Measurements from ENCODE around the gene TXK.

Gene TXK

GRCh38 chr4:48033412-48033811 is 100.6 kb downstream of the TXK start:
- in situ Hi-C loops (cut with HindIII; ENCODE audit: low pct_unique_long_range_greater_than_20kb, low sequenced_read_pairs), result no loop called here
- TF ChIP-seq JUND (IDR thresholded peaks at IDR 0.05; ENCODE audit: low read depth), result no peak
- DNase-seq (ENCODE audit: low read depth in 1 of 2, low spot score in 1 of 2), result no peak

GRCh38 chr4:48032721-48033120 is 101.3 kb downstream of the TXK start:
- TF ChIP-seq JUND (IDR thresholded peaks at IDR 0.05; ENCODE audit: low read depth), result no peak
- in situ Hi-C loops (cut with HindIII; ENCODE audit: low pct_unique_long_range_greater_than_20kb, low sequenced_read_pairs), result no loop called here
- DNase-seq (ENCODE audit: low read depth in 1 of 2, low spot score in 1 of 2), result no peak

DNA sequence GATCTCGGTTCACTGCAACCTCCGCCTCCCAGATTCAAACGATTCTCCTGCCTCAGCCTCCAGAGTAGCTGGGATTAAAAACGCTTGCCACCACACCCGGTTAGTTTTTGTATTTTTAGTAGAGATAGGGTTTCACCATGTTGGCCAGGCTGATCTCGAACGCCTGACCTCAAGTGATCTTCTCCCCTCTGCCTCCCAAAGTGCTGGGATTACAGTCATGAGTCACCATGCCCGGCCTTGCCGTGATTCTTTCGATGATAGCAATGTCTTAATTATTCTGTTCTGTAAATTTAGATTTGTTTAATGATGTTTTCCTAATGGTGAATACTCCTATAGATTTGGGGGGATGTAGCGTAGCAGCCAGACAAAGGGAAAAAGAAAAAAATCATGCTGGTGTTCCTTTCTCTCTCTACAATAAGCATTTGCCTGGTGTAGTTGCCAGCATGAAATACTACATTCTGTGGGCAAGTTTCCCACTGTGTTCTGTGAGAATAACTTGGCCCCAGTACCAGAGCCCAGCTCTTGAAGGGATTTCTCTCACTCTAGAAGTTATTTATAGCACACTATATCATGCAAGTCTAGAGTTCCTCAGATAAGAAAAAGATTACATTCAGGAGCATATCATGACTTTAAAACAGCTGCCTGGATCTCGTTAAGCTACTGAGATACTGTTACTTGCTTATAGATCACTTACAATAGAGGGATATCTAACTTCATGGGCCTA is 102.1 kb downstream of the TXK start:
- in situ Hi-C loops (cut with HindIII; ENCODE audit: low pct_unique_long_range_greater_than_20kb, low sequenced_read_pairs), result no loop called here
- no peak for TF ChIP-seq JUND (IDR thresholded peaks at IDR 0.05; ENCODE audit: low read depth)
- no peak for DNase-seq (ENCODE audit: low read depth in 1 of 2, low spot score in 1 of 2)

DNA sequence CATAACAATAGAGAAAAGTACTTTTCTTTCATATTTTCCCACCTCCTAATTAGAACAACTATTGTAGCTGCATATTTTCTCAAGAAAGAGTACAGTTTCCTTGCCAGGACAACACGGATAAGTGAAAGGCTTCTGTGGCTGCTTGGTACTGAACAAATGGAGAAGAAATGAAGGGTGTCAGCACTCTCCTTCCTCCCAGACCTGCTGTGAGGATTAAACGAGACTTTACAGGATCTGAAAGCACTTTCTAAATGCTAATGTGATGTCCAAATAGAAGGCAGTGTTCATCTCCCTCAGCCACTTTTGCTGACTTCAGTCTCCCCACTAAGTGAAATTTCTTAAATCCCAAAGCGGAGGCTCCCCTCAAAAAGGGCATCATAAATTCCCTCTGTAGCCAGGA is 103.6 kb downstream of the TXK start:
- no peak for DNase-seq (ENCODE audit: low read depth in 1 of 2, low spot score in 1 of 2)
- in situ Hi-C loops (cut with HindIII; ENCODE audit: low pct_unique_long_range_greater_than_20kb, low sequenced_read_pairs), result no loop called here
- no peak for TF ChIP-seq JUND (IDR thresholded peaks at IDR 0.05; ENCODE audit: low read depth)

DNA sequence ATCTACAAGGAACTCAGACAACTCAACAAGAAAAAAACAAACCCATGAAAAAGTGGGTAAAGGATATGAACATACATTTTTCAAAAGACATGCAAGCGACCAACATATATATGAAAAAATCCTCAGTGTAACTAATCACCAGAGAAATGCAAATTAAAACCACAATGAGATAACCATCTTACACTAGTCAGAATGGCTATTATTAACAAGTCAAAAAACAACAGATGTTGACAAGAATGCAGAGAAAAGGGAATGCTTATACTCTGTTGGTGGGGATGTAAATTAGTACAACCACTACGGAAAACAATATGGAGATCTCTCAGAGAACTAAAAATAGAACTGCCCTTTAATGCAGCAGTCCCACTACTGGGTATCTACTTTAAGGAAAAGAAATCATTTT is 105.4 kb downstream of the TXK start:
- in situ Hi-C loops (cut with HindIII; ENCODE audit: low pct_unique_long_range_greater_than_20kb, low sequenced_read_pairs), result no loop called here
- DNase-seq (ENCODE audit: low read depth in 1 of 2, low spot score in 1 of 2), result no peak
- no peak for TF ChIP-seq JUND (IDR thresholded peaks at IDR 0.05; ENCODE audit: low read depth)

GRCh38 chr4:48027653-48028052 is 106.4 kb downstream of the TXK start:
- in situ Hi-C loops (cut with HindIII; ENCODE audit: low pct_unique_long_range_greater_than_20kb, low sequenced_read_pairs), result no loop called here
- no peak for DNase-seq (ENCODE audit: low read depth in 1 of 2, low spot score in 1 of 2)
- no peak for TF ChIP-seq JUND (IDR thresholded peaks at IDR 0.05; ENCODE audit: low read depth)

- no peak for DNase-seq (ENCODE audit: low read depth in 1 of 2, low spot score in 1 of 2)
- no peak for TF ChIP-seq JUND (IDR thresholded peaks at IDR 0.05; ENCODE audit: low read depth)
- in situ Hi-C loops (cut with HindIII; ENCODE audit: low pct_unique_long_range_greater_than_20kb, low sequenced_read_pairs), result no loop called here
These were observed 109.0 kb downstream of the TXK start for GRCh38 chr4:48025005-48025404.

DNA sequence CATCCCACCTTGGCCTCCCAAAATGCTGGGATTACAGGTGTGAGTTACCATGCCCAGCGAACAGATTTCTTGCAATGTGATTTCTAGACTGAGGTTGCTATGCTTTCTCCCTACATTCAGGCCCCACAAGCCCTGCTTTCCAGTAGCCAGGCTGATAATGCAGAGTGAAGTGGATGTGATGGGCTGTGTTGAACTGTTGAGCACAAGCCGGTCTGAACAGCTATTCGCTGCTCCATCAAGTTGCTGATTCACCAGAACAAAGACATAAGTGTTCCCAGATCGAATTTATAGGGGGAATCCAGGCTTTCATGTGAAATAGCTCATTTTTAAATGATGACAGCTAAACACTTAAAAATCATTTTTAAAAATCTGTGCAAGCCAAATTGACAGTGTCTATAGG is 109.5 kb downstream of the TXK start:
- in situ Hi-C loops (cut with HindIII; ENCODE audit: low pct_unique_long_range_greater_than_20kb, low sequenced_read_pairs), result no loop called here
- no peak for TF ChIP-seq JUND (IDR thresholded peaks at IDR 0.05; ENCODE audit: low read depth)
- no peak for DNase-seq (ENCODE audit: low read depth in 1 of 2, low spot score in 1 of 2)

GRCh38 chr4:48022192-48022799 is 111.8 kb downstream of the TXK start:
- TF ChIP-seq JUND (IDR thresholded peaks at IDR 0.05; ENCODE audit: low read depth), result no peak
- in situ Hi-C loops (cut with HindIII; ENCODE audit: low pct_unique_long_range_greater_than_20kb, low sequenced_read_pairs), result no loop called here
- no peak for DNase-seq (ENCODE audit: low read depth in 1 of 2, low spot score in 1 of 2)

GRCh38 chr4:48021100-48021499 is 113.0 kb downstream of the TXK start:
- TF ChIP-seq JUND (IDR thresholded peaks at IDR 0.05; ENCODE audit: low read depth), result no peak
- DNase-seq (ENCODE audit: low read depth in 1 of 2, low spot score in 1 of 2), result no peak
- in situ Hi-C loops (cut with HindIII; ENCODE audit: low pct_unique_long_range_greater_than_20kb, low sequenced_read_pairs), result no loop called here

- no peak for TF ChIP-seq JUND (IDR thresholded peaks at IDR 0.05; ENCODE audit: low read depth)
- in situ Hi-C loops (cut with HindIII; ENCODE audit: low pct_unique_long_range_greater_than_20kb, low sequenced_read_pairs), result no loop called here
- DNase-seq (ENCODE audit: low read depth in 1 of 2, low spot score in 1 of 2), result no peak
These were observed 115.9 kb downstream of the TXK start for GRCh38 chr4:48018112-48018511.

DNA sequence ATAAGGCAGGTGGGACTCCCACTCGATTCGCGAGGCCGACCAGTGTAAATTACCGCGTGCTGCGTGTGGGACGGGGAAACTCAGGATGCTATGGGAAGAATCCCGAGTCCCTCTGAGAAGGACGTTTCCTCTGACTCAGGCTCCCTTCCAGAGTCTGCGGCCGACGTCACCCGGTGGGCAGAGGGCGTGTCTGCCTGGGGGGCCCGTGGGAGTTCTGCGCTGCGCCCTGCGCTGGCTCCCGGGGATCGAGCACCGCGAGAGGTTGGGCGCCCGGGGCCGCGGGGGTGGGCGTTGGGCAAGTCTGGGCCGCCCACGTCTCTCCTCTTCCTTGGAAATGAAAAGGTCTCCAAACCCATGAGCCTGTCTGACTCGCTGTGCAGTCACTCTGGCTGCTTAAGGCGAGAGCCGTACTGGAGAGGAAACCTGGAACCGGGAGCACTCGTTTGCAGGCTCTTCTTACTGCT is 116.9 kb downstream of the TXK start:
- TF ChIP-seq JUND (IDR thresholded peaks at IDR 0.05; ENCODE audit: low read depth), result no peak
- DNase-seq (ENCODE audit: low read depth in 1 of 2, low spot score in 1 of 2), result peak; percentile 30 to 60
- in situ Hi-C loops (cut with HindIII; ENCODE audit: low pct_unique_long_range_greater_than_20kb, low sequenced_read_pairs), result no loop called here

All from T47D (cell line).